GM21576 (cell line): ENCODE measurements around the gene MUC4.

Experiments
- ATAC-seq: cut with Tn5 transposase; IDR thresholded peaks from one replicate; pipeline ENCODE4 v1.9.1; 2021; ENCODE audit warnings: mild to moderate bottlenecking, moderate library complexity; ENCODE audit not compliant: unreplicated experiment

Gene MUC4

DNA sequence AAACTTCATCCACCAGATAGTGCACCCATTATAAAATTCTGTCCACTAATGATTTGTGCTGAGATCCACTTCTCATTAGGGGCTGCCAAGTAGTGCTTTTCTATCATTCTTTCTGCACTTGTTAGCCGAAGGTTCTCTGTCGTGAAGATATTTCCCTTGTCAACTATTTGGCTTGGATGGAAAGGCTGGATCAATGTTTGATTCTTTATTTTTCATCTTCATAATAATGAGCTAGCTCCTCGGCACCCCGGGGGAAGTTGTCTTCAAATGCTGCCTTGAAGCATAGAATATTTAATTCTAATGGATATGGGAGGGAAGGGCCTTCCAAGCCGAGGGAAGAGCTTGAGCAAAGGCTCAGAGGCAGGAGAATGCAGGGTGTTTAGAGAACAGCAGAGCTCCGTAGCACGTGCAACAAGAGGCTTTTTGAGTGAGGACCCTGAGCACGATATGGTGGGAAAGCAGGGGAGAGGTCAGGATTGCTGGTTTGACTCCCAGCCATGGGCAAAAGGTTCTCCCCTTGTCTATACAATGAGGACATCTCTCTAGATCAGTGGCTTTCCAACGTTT lies 107.2 kb downstream of the MUC4 start:
- ATAC-seq, result no peak

- no peak for ATAC-seq
Observed at GRCh38 chr3:195703776-195704175, 108.0 kb downstream of the MUC4 start.

DNA sequence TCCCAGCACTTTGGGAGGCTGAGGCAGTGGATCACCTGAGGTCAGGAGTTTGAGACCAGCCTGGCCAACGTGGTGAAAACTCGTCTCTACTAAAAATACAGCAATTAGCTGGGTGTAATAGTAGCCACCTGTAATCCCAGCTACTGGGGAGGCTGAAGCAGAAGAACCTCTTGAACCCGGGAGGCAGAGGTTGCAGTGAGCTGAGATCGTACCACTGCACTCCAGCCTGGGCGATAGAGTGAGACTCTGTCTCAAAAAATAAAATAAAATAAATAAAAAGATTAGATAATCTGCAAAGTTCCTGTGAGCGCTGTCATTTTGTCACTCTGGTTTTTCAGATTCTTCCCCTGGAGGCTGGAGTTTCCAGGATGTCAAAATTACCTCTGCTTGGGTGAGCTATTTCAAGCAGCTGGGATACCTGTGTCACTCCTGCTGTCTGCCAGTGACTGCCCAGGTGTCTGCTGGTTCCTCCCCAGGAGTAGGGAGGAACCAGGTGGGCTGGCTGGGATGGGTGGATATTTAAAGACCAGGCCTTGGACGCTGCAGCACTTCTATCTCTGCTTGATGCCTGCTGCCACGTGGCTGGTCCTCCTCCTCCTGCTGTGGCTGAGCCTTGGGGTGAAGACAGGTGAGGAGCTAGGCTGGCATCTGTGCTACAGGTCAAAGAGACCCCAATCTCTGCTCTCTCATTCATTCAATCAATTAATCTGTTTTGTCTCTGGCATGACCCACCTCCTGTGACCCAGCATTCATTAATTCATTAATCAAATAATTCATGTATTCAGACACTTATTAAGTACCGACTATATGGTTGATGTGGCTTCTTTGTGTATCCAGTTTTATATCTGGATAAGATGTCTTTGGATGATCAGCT lies 110.5 kb downstream of the MUC4 start:
- no peak for ATAC-seq

DNA sequence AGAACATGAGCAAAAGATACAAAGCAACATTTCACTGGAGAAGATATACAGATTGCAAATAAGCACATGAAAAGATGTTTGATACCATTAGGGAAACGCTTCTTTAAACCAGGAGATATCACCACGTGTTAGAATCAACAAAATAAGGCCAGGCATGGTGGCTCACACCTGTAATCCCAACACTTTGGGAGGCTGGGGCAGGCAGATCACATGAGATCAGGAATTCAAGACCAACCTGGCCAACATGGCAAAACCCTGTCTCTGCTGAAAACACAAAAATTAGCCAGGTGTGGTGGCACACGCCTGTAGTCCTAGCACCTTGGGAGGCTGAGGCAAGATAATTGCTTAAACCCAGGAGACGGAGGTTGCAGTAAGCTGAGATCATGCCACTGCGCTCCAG lies 111.4 kb downstream of the MUC4 start:
- no peak for ATAC-seq

DNA sequence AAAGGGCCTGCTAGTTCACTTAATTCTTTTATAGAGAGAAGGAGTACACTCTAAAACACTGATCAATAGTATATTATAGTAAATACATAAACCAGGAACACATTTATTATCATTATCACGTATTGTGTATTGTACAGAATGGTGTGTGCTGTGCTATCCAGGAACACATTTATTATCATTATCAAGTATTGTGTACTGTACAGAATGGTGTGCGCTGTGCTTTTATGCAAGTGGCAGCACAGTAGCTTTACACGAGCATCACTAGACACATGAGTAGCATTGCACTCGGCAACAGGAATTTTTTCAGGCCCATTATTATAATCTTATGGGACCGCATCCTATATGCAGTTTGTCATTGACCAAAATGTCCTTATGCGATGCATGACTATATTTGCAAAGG lies 111.9 kb downstream of the MUC4 start:
- no peak for ATAC-seq

DNA sequence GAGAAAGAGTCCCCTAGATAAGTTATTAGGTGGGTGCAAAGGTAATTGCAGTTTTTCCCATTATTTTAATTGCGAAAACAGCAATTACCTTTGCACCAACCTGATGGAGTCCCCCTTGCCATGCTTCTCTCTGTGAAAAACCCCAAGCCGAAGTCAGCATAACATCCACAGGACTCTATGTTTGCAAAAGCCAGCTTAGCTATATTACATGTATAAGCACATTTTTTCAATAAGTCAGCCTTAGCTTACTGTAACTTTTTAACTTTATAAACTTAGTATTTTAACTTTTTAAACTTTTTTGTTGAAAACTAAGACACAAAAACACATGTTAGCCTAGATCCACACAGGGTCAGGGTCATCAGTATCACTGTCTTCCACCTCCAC lies 112.3 kb downstream of the MUC4 start:
- no peak for ATAC-seq

GRCh38 chr3:195698647-195699387 lies 112.9 kb downstream of the MUC4 start:
- no peak for ATAC-seq

DNA sequence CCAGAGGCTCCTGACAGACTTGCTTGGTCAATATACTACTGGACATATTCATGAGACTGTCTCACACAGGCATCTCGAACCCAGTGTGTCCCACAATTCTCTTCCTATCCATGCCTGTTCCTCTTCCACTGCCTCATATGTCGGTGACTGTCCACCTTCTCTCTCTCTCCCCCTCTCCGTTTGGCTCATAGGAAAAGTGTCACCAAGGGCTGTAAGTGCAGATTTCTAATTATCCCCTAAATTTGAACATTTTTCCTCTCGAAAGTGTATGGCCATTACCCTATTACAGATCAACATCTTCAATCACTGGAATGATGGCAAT lies 113.4 kb downstream of the MUC4 start:
- no peak for ATAC-seq

DNA sequence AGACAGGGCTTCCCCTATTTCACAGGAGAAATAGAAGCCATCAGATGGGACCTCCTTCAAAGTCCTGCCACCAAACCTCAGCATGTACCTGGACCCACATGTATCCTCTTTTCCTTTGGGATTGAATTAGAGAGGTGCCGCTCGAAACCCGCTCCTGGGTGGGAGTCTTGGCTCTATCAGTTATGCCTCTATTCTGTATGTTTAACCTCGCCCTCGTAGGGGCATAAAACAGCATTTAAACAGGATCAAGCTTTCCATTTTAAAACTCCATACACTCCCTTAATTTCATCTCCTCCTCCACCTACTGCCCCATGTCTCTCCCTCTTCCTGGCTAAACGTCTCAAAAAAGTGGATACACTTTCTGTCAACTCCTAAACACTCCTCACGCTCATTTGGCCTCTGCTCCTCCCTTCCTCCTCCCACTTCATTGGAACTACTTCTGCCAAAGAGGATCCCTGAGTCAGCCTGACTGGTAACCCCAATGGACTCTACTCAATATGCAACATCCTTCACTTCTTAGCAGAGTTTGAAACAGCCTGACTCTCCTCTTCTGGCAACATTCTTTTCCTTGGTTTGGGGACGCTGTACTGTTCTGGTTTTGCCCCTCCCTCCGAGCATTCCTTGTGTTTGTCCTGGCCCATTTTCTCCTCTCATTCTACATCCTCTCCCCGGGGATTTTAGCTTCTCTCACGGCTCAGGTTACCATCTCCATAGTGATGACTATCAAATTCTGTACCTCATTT lies 114.0 kb downstream of the MUC4 start:
- ATAC-seq, result no peak
